DMS53 treated with DMSO at 0.1 percent for 48 hours (cell line): ENCODE data around the gene GOSR2.
"Not testable (repeated sequence)": the region's sequence is repeated elsewhere in the genome, so short reads cannot be mapped to it uniquely, and the experiment has no call there.

Source experiments
- DNase-seq: peaks from one replicate; lab custom pipeline; 2025; ENCODE audit not compliant: unreplicated experiment; lab: John Stamatoyannopoulos, UW

The GOSR2 gene

DNA sequence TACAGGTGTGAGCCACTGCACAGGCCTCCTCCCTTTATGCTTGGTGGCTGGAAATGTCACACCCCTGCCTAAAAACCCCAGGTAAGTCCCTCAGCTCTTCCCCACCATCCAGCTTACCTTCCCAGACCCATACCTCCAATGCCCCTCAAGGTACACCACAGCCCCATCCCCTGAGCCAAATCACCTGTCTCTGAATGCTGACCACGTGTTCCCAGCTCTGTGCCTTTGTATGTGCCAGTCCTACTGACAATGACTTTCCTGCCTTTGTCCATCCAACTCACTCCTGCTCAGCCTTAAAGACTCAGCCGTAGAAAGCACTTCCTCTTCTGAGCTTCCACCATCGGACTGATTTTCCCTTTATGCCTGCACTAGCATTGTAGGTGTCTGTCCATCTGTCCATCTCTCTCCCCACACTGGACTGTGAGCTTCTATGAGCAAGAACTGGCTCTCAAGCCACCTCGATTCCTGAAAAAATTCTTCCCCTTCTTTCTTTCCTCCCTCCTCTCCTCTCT, 30.7 kb upstream of the GOSR2 start:
- DNase-seq, result no peak

DNA sequence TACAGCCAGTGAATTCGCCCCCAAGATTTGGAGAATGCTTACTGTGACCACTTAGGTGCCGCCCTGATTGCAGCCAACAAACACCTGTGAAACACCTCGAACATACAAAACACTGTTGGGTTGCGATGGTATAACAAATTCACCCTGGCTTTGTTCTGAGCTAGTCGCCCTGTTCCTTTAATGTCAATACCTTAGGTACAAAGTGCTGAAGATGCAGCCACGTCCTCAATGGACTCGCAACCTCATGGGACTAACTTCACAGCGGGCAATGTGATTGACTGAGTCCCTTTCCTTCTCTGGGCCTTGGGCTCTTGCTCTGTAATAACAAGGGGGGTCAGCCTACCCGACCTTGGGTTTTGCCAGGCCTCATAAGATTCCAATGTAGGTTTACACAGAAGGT, 28.9 kb upstream of the GOSR2 start:
- no peak for DNase-seq

DNA sequence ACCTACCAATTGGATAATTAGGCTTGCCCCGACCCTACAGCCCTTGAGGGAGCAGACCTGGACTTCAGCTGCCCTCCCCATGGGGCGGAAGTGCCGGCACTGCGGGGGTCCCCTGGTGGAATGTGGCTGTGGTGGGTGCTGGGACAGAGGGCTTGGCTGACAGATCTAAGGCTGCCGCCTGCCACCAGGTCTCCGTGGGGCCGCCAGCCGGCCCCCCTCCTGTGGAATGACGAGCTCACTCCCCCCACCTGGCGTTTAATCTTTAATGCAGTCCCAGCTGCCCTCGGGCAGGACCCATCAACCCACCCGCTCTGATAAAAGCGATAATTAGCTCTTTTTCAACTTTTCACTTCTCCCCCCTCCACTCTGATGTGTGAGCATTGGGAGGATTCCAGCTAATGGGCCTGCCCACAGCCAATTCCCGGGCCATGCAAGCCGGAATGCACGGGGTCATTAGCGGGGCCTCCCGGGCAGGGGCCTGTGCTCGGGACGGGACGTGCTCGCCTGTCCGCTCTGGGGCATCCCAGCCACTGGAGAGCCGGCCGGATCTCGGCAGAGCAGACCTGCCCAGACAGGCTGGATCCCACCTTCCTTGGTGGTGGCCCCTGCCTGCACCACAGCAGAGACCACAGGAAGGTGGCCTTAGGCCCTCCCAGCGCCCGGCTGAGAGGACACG, 28.3 kb upstream of the GOSR2 start:
- no peak for DNase-seq

DNA sequence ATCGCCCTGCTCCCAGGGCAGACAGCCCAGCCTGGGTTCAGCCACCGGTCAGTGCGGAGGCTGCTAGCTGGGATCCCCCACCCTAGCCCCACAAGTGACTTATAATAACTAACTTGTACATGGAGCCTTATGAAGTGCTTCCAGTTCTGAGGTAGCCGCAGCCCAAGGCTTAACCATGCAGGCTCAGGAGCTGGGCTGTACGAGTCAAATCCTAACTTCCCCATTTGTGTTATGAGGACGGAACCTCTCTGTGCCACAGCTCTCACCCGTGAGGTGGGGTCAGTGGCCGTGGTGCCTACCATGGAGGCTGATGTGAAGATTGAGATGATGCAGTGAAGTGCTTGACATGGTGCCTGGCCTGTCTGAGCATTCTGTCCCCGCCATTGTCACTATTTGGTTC, 27.8 kb upstream of the GOSR2 start:
- no peak for DNase-seq

DNA sequence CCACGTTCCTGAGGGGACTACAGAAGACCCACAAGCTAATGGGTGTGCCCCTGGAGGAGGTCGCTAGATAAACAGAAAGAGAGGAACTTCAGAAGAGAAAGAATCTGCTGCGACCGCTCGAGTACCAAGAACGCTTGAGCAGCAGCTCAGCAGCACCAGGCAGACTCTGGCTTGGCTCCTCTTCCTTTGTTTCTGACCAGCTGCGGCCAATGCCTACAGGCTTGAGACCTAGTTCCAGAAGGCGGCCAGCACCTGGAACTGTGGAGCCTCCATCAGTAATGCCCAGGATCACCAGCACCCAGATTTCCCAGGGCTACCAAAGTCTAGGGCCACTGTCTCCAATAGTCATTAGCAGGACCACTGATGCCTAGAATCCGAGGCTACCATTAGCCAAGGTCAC, 26.0 kb upstream of the GOSR2 start:
- DNase-seq, result no peak

DNA sequence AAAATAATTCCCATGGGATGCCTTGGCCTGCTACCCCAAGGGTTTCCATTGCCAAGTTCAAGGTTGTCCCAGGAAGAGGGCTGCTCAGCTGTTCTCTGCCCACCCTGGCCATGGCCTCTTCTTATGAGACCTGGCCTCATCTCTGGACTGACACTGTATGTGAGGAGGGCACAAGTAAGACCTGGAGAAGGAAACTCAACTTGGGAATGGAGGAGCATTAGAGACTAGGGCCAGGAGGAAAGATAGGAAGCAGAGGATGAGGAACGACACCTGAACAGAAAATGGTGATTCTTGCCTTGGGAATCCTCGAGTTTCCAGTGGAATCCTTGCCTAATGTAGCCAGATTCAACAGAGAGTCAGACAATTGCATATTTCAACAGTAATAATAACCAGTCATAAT, 24.6 kb upstream of the GOSR2 start:
- no peak for DNase-seq

DNA sequence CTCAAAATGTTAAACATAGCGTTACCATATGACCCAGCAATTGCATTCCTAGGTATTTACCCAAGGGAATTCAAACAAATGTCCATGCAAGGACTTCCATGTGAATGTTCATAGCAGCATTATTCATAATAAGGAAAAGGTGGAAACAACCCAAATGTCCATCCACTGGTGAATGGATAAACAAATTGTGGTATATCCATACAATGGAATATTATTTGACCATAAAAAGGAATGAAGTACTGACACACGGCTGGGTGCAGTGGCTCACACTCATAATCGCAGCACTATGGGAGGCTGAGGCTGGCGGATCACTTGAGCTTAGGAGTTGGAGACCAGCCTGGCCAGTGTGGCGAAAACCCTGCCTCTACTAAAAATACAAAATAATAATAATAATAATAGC, 24.1 kb upstream of the GOSR2 start:
- no peak for DNase-seq

DNA sequence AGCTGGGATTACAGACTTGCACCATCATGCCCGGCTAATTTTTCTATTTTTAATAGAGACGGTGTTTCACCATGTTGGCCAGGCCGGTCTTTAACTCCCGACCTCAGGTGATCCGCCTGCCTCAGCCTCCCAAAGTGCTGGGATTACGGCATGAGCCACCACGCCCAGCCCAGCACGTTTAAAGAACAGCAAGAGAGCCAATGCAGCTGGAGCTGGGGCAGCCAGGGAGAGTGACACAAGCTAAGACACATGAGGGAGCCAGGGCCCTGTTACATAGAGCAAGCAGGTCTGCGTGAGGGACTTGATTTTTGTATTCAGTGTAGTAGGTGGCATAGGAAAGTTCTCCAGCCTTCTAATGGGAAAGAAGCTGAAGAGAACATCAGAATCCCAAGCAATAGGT, 21.7 kb upstream of the GOSR2 start:
- DNase-seq, result no peak

DNA sequence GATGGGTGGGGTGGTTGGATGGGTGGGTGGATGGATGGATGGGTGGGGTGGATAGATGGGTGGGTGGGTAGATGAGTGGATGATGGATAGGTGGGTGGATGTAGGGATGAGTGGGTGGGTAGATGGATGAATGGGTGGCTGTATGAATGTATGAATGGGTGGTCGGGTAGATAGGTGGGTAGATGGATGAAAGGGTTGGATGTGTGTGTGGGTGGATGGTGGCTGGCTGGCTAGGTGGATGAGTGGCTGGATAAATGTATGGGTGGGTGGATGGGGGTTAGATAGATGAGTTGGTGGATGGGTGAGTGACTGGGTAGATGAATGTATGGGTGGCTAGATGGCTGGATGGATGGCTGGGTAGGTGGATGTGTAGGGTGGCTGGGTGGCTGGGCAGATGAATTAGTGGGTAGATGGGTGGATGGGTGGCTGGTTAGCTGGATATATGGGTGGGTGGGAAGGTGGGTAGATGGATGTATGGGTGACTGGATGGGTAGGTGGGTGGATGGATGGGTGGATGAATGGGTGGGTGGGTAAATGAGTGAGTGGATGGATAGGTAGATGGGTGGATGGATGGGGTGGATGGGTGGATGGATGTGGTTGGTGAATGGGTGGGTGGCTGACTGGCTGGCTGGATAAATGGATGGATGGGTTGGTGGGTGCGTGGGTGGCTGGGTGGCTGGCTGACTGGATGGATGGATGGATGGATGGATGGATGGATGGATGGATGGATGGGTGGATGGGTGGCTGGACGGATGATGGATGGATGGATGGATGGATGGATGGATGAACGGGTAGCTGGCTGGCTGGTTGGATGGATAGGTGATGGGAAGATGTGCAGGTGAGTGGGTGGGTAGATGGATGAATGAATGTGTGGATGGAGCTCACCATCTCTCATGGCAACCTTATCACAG, 18.9 kb upstream of the GOSR2 start:
- no peak for DNase-seq

DNA sequence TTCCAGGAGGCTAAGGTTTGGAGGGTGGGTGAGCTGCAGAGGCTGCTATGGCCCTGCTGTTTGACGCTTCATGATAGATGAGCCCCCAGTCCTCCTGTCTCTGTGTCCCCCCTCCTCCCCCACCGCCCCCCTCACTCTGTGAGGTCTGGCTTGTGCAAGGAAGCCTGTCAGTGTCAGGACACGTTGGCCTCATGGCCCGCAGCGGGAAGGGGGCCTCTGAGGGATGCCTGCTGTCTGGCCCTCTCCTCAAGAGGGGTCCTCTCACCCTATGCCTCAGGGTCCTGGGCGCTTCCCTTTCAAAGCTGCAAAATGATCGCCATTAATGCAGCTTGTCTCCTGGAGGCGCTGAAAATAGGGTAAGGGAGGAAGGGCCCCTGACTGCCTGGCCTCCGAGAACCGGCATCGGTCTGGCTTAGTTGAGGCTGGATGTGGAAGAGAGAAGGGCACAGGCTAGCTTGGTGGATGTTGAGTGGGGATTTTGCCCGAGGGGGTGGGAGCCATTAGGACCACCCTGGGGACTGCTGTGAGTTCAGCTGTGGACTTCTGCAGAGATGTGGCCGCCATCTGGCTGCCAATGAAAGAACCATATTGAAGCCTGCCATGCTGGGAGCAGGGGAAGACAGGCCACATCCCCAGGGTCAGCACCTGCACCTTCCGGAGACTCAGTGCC, 14.8 kb upstream of the GOSR2 start:
- no peak for DNase-seq

DNA sequence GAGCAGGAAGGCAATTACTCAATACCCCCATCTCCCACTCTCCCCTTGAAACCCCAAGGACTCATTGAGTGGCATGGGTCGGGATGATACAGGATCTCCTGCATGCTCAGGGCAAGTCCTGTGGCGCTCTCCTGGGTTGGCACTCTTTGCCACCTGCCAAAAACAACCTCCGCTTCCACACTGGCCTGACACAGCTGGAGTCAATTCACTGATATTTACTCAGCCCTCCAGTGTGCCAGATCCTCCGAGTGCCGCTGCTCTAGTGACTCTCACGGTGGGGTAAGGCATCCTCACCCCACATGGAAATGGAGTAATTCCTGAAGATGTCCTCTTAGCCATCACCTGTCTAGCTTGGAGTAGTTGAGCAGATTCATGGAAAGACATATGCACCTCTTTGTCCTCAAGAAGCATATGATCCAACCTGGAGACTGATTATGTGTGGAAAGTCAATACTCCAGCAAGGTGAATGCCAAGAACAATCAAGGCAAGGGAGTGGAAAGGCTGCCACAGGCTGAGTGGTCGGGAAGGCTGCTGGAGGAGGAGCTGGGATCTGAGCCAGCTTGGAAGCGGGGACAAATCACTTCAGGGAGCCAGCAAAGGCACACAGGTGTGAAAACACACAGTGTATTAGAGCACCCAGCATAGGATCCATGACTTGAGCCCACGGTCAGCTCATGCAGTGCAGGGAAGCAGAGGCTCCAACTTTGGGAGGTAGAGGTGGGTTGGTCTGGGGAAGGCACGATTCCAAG, 12.6 kb upstream of the GOSR2 start:
- DNase-seq, result no peak

DNA sequence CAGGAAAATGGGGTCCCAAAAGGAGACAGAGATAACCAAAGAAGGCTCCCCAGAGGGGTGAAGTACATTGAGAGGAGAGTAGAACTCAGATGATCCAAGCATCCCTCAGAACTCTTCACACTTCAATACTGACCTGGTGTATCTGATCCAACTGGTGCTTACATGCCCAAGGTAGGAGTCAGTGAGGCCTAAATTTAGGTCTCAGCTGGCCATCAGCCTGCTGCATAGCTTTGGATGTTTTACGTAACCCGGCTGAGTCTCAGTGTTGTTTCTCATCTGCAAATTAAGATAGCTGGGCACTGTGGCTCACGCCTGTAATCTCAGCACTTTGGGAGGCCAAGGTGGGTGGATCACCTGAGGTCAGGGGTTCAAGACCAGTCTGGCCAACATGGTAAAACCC, 11.6 kb upstream of the GOSR2 start:
- DNase-seq, result no peak

DNA sequence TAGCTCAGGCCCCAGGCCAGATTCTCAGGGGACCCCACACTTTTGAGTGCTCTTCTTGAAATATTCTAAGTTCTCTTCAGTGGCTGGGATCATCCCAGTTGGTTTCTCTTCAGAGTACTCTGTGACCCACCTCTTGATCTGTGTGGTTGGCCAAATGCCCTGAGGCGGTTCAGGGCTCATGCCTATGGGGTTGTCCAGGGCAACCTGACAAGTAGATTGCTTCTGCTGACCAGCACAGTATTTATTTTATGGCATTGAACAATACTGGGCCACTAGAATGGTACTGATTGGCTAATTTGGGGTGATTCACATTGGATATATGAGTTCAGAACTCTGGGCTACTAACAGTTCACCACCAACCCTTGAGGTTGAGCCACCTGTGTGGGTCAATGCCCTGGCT, 7.4 kb upstream of the GOSR2 start:
- no peak for DNase-seq

DNA sequence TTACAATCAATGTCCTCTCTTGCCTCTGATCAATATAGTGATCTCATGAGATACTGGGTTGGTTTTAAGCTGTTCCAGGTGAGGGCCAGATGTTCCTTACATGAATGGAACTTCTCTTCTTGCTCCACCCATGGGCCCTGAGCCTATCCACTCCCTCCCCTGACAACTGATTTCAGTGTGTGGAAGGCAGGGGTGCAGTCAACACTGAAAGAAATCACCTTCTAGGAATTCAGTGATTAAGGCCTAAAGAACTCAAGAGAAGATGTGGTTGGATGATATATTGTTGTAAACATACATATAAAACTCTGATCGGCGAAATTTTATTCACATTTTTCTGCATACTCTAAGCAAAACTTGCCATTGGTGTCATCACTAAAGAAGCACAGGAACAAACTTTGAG, 6.7 kb upstream of the GOSR2 start:
- DNase-seq, result no peak

DNA sequence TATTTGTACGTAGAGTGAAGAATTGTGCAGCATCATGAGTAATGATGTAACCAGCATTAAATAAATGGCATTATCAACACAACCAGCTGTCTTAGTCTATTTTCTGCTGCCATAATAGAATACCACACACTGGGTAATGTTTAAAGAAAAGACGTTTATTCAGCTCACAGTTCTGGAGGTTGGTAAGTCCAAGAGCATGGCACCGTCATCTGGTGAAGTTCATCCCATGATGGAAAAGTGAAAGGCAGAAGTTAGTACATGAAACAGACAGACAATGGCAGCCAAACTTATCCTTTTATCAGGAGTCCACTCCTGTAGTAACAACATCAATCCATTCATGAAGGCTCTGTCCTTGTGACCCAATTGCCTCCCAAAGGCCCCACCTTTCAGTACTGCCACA, 6.3 kb upstream of the GOSR2 start:
- no peak for DNase-seq

DNA sequence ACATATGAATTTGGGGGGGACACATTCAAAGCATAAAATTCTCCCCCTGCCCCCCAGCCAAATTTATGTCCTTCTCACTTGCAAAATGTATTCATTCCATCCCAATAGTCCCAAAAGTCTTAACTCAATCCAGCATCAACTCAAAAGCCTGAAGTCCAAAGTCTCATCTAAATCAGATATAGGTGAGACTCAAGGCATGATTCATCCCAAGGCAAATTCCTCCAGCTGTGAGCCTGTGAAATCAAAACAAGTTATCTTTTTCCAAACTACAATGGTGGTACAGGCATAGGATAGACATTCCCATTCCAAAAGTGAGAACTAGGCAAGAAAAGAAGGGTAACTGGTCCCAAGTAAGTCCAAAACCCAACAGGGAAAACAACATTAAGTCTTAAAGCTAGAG, 5.9 kb upstream of the GOSR2 start:
- DNase-seq, result no peak

DNA sequence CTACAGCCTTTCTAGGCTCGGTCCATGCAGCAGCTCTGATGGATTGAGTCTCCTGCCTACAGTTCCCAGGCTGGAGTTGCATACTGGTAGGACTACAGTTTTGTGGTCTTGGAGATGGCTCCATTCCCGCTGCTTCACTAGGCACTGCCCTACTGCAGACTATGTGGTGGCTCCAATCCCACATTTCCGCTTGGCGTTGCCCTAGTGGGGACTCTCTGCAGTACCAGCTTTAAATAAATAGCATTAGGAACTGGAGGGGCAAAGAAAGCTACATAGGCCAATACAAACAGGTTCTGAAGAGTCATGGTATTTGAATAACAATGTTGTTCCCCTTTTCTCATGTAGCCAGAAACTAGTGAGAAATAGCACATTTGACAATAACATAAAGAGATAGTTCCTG, 5.4 kb upstream of the GOSR2 start:
- DNase-seq, result no peak

DNA sequence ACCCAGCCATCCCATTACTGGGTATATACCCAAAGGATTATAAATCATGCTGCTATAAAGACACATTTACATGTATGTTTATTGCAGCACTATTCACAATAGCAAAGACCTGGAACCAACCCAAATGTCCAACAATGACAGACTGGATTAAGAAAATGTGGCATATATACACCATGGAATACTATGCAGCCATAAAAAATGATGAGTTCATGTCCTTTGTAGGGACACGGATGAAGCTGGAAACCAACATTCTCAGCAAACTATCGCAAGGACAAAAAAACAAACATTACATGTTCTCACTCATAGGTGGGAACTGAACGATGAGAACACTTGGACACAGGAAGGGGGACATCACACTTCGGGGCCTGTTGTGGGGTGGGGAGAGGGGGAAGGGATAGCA, 998 bp upstream of the GOSR2 start:
- not testable (repeated sequence) for DNase-seq

DNA sequence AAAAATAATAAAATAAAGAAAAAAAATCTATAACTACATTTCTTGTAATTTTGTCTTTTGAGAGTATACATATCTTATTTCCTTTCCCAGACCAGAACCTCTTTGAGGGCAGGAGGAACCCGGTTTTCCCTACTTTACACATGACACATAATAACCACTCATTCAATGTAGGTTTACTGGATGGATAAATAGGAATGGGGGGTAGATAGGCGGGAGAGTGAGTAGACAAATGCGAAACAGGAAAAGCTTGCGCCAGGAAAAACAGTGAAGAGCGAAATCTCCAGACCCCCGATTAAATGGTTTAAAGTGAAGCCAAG, 515 bp upstream of the GOSR2 start:
- DNase-seq, result no peak

DNA sequence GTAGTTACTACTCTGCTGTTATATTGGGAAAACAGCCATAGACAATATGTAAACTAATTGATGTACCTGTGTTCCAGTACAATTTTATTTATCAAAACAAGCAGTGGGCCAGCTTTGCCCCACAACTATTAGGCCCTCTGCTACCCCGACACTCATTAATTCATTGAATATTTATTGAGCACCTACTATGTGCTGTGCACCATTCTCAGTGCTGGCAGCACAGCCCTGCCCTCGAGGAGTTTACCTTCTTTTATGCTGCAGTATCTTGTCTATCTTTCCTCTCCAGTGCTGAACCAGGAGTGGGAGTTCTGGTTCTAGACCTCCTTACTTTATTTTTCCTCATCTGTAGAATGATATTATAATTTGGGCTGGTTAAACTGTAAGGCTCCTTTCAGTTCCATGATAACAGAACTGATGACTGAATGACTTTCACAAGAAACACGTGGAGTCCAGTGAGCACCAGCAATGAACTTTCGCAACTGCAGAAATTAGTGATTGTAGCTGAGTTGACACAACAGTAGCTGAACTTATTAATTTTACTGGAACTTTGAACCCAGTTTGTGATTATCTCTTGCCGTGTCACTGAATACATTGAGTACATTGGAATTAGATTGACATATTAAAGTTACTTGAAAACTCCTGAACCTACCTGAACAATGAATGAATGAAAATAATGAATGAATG, 2.4 kb downstream of the GOSR2 start:
- no peak for DNase-seq
